Esophagus muscularis mucosa (tissue), 4 donors: ENCODE results near the gene ORMDL3.

ENCODE experiments used
- EP300 ChIP-seq: sonication (generic); formaldehyde crosslinking; IDR thresholded peaks from one replicate; pipeline ENCODE4 v1.6.1; 2017; ENCODE audit warnings: antibody characterized with exemption
- POLR2A ChIP-seq: fragments of 450-650 bp; IDR thresholded peaks from one replicate; pipeline ENCODE4 v1.6.1; 2017; ENCODE audit warnings: antibody characterized with exemption, moderate library complexity, mild to moderate bottlenecking, low read depth
- TF ChIP-seq, protein P1 (sequence below), 3 experiments: fragments of 200-600 bp in 2 of 3; fragments of 450-650 bp in 1 of 3; sonication (generic) in 2 of 3; IDR thresholded peaks; one replicate each; pipeline ENCODE4 v1.5.1; 2017 to 2019; ENCODE audit warnings: antibody characterized with exemption in 3 of 3, mild to moderate bottlenecking in 2 of 3, moderate library complexity in 1 of 3

DNA sequence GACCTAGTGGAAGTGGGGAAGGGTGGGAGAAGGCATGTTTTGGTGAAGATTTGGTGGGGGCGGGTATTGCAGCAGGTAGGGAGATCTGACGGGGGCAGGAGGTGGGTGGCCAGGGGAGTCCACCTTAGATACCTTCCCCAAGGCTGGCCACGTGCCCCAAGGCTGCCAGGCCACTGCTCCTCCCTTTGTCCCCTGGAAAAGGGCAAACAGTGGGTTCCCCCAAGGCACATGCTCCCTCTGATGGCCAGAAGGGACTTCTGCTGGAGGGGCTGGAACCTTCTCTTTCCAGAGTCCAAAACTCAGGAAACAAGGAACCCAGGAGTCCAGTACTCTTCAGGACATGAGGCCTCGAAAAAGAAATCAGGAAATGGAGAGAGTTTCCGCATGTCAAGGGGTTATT is 47.0 kb upstream of the ORMDL3 start:
- TF ChIP-seq POLR2A (no peak), EP300 (no peak)
- TF ChIP-seq, protein P1, sequence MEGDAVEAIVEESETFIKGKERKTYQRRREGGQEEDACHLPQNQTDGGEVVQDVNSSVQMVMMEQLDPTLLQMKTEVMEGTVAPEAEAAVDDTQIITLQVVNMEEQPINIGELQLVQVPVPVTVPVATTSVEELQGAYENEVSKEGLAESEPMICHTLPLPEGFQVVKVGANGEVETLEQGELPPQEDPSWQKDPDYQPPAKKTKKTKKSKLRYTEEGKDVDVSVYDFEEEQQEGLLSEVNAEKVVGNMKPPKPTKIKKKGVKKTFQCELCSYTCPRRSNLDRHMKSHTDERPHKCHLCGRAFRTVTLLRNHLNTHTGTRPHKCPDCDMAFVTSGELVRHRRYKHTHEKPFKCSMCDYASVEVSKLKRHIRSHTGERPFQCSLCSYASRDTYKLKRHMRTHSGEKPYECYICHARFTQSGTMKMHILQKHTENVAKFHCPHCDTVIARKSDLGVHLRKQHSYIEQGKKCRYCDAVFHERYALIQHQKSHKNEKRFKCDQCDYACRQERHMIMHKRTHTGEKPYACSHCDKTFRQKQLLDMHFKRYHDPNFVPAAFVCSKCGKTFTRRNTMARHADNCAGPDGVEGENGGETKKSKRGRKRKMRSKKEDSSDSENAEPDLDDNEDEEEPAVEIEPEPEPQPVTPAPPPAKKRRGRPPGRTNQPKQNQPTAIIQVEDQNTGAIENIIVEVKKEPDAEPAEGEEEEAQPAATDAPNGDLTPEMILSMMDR (IDR thresholded peaks at IDR 0.05) = no peak
